ENCODE results near the gene SAMD9. TPM values are rescaled to one million over a fixed set of nuclear protein-coding genes. Genes with fewer than 3 reads are reported as not detected.
A peak's percentile ranks its signal among the peaks of the same experiment; 100 is the strongest.

Gene SAMD9
- total and polyA plus RNA-seq, 10 donors: 7.0 to 44.8 (median 30.9) TPM

GRCh38 chr7:93146472-93147141 lies 28.8 kb upstream of the SAMD9 start:
- 16 to 25% (median 20%) methylated on average over 5 of the region's 5 CpGs for WGBS, 5 donors
- Histone ChIP-seq H3K27me3 (replicated peaks in 1 of 7) (no peaks in the 10 kb centered on the region), H3K4me1 (peaks cover 8 to 64% (median 31%) of the 10 kb centered on the region in 6 donors), H3K27ac (peak overlapping the region in 7 of 8 donors; percentile 75 to 86 (median 83)), H3K4me3 (peak overlapping the region; percentile 36 to 71 (median 52)), H3K9me3 (no peaks in the 10 kb centered on the region), H3K36me3 (peaks cover 0 to 45% (median 34%) of the 10 kb centered on the region in 6 donors)
- TF ChIP-seq POLR2AphosphoS5 (IDR thresholded peaks at IDR 0.05) (no peak), CTCF (IDR thresholded peaks at IDR 0.05 in 8 of 11, conservative IDR thresholded peaks at IDR 0.05 in 3 of 11) (no peak), POLR2A (IDR thresholded peaks at IDR 0.05) (no peak)
- intact Hi-C loops (cut with DNase I; ENCODE audit: low total_unique reads): no loop called here
- DNase-seq: no peak

GRCh38 chr7:93146036-93146435 lies 28.3 kb upstream of the SAMD9 start:
- Histone ChIP-seq H3K27me3 (replicated peaks in 1 of 7) (no peaks in the 10 kb centered on the region), H3K36me3 (peaks cover 0 to 50% (median 40%) of the 10 kb centered on the region in 6 donors), H3K4me1 (peaks cover 8 to 63% (median 31%) of the 10 kb centered on the region in 6 donors), H3K9me3 (no peaks in the 10 kb centered on the region), H3K4me3 (peak overlapping the region in 4 of 8 donors; percentile 53 to 71 (median 56)), H3K27ac (peak overlapping the region in 7 of 8 donors; percentile 75 to 86 (median 83))
- WGBS, 5 donors: 11 to 29% (median 17%) methylated on average over 1 of the region's 1 CpG
- intact Hi-C loops (cut with DNase I; ENCODE audit: low total_unique reads): no loop called here
- TF ChIP-seq POLR2AphosphoS5 (IDR thresholded peaks at IDR 0.05) (peak in 1 of 3 donors; percentile 72), CTCF (IDR thresholded peaks at IDR 0.05 in 8 of 11, conservative IDR thresholded peaks at IDR 0.05 in 3 of 11) (no peak)
- no peak for DNase-seq

GRCh38 chr7:93145354-93145753 lies 27.6 kb upstream of the SAMD9 start:
- H3K4me3 ChIP-seq: peak overlapping the region in 2 of 8 donors; percentile 54 to 71
- H3K36me3 ChIP-seq: peaks cover 0 to 57% (median 47%) of the 10 kb centered on the region in 6 donors
- DNase-seq: no peak
- peaks cover 8 to 56% (median 30%) of the 10 kb centered on the region in 6 donors for H3K4me1 ChIP-seq
- peak overlapping the region in 7 of 8 donors; percentile 75 to 86 (median 83) for H3K27ac ChIP-seq
- WGBS, 5 donors: 17 to 42% (median 32%) methylated on average over 3 of the region's 3 CpGs
- H3K27me3 ChIP-seq (replicated peaks in 1 of 7): no peaks in the 10 kb centered on the region
- H3K9me3 ChIP-seq: peaks cover 0 to 3% (median 0%) of the 10 kb centered on the region in 8 donors
- intact Hi-C loops (cut with DNase I; ENCODE audit: low total_unique reads): no loop called here
- no peak for TF ChIP-seq POLR2A (IDR thresholded peaks at IDR 0.05)
- no peak for TF ChIP-seq POLR2AphosphoS5 (IDR thresholded peaks at IDR 0.05)
- no peak for TF ChIP-seq CTCF (IDR thresholded peaks at IDR 0.05 in 8 of 11, conservative IDR thresholded peaks at IDR 0.05 in 3 of 11)

GRCh38 chr7:93142127-93142526 lies 24.3 kb upstream of the SAMD9 start:
- H3K4me3 ChIP-seq: no peak overlapping the region
- peaks cover 0 to 36% (median 27%) of the 10 kb centered on the region in 8 donors for H3K9me3 ChIP-seq
- H3K27ac ChIP-seq: no peak overlapping the region
- peaks cover 8 to 28% (median 24%) of the 10 kb centered on the region in 6 donors for H3K4me1 ChIP-seq
- WGBS, 5 donors: 94 to 100% (median 98%) methylated on average over 1 of the region's 1 CpG
- no peaks in the 10 kb centered on the region for H3K27me3 ChIP-seq (replicated peaks in 1 of 7)
- DNase-seq: no peak
- peaks cover 9 to 89% (median 79%) of the 10 kb centered on the region in 6 donors for H3K36me3 ChIP-seq
- TF ChIP-seq CTCF (IDR thresholded peaks at IDR 0.05 in 8 of 11, conservative IDR thresholded peaks at IDR 0.05 in 3 of 11): no peak
- no peak for TF ChIP-seq POLR2A (IDR thresholded peaks at IDR 0.05)
- no peak for TF ChIP-seq POLR2AphosphoS5 (IDR thresholded peaks at IDR 0.05)
- intact Hi-C loops (cut with DNase I; ENCODE audit: low total_unique reads): no loop called here

All from spleen (tissue), 11 donors.